Endodermal cell (in vitro differentiated cells): Measurements from ENCODE around the gene P2RX7. TPM values are rescaled to one million over a fixed set of nuclear protein-coding genes. Genes with fewer than 3 reads are reported as not detected.

ENCODE experiments used
- DNase-seq: peaks from one replicate; pipeline ENCODE4 v3.0.0-alpha.2; 2017
- H3K27ac ChIP-seq: 2 replicates; pipeline ENCODE4 v1.5.1; 2013; ENCODE audit warnings: mild to moderate bottlenecking, low read depth, low read length, moderate library complexity
- H3K27me3 ChIP-seq: 2 replicates; pipeline ENCODE4 v1.6.1; 2013; ENCODE audit warnings: mild to moderate bottlenecking, low read length, moderate library complexity; ENCODE audit not compliant: insufficient read depth, control insufficient read depth, poor library complexity, severe bottlenecking
- H3K36me3 ChIP-seq: 2 replicates; pipeline ENCODE4 v1.7.0; 2013; ENCODE audit warnings: mild to moderate bottlenecking, low read length, moderate library complexity; ENCODE audit not compliant: control insufficient read depth, insufficient read depth
- H3K4me1 ChIP-seq: one replicate; pipeline ENCODE4 v1.7.0; 2013; ENCODE audit warnings: low read length; ENCODE audit not compliant: control insufficient read depth, insufficient read depth
- H3K4me3 ChIP-seq: 2 replicates; pipeline ENCODE4 v1.5.1; 2013; ENCODE audit warnings: mild to moderate bottlenecking, low read length, moderate library complexity
- H3K9ac ChIP-seq: 2 replicates; pipeline ENCODE4 v1.6.1; 2013; ENCODE audit warnings: mild to moderate bottlenecking, low read length, moderate library complexity; ENCODE audit not compliant: poor library complexity, severe bottlenecking; ENCODE audit errors: extremely low read depth
- H3K9me3 ChIP-seq: 2 replicates; pipeline ENCODE4 v1.6.1; 2013; ENCODE audit warnings: mild to moderate bottlenecking, low read length, moderate library complexity; ENCODE audit not compliant: control insufficient read depth
- H3K27ac Mint-ChIP-seq: 2 replicates; pipeline ENCODE4 v1.8.0; 2020; ENCODE audit warnings: mixed read lengths
- H3K27me3 Mint-ChIP-seq: 2 replicates; pipeline ENCODE4 v1.8.0; 2021; ENCODE audit warnings: mild to moderate bottlenecking, mixed read lengths; ENCODE audit not compliant: insufficient read depth
- H3K36me3 Mint-ChIP-seq: 2 replicates; pipeline ENCODE4 v1.8.0; 2020; ENCODE audit warnings: low read depth, mixed read lengths
- H3K4me1 Mint-ChIP-seq: 2 replicates; pipeline ENCODE4 v1.8.0; 2020; ENCODE audit warnings: mixed read lengths
- H3K4me3 Mint-ChIP-seq: 2 replicates; pipeline ENCODE4 v1.8.0; 2020; ENCODE audit warnings: mild to moderate bottlenecking, moderate library complexity, mixed read lengths
- H3K9me3 Mint-ChIP-seq: 2 replicates; pipeline ENCODE4 v1.8.0; 2020; ENCODE audit warnings: mild to moderate bottlenecking, mixed read lengths
- CTCF ChIP-seq: fragments of 200-600 bp; sonication (generic); conservative IDR thresholded peaks from 2 replicates; pipeline ENCODE4 v1.5.0; 2021; ENCODE audit warnings: antibody characterized with exemption, mild to moderate bottlenecking
- WGBS, 2 experiments: methylation state at CpG; one replicate each; pipeline versions ENCODE4 v1.1.5 to v1.1.7; 2013; ENCODE audit warnings: missing lambda C conversion rate in 2 of 2, mixed read lengths in 1 of 2; ENCODE audit not compliant: insufficient coverage in 1 of 2, insufficient read length in 1 of 2; 5-methylcytosine and 5-hydroxymethylcytosine counted together
- total RNA-seq, 2 donors: library from RNA; stranded (reverse); fragmentation: NEBNext Ultra II Directional in 1 of 2; extraction: Animal tissue kit (Norgen Biotek cat#: 25700) in 1 of 2; gene quantifications; 2 replicates in 1 of 2; 3 replicates in 1 of 2; pipeline ENCODE4 v1.2.1, GENCODE V29; 2021

Gene P2RX7
- total RNA-seq, 2 donors from 2014 or later, result 0.18 TPM; not detected in 1

GRCh38 chr12:121190523-121191031, 57.9 kb downstream of the P2RX7 start:
- Histone ChIP-seq H3K9me3 (no peaks in the 10 kb centered on the region), H3K27ac (no peak overlapping the region), H3K4me3 (no peak overlapping the region), H3K4me1 (no peaks in the 10 kb centered on the region), H3K27me3 (no peaks in the 10 kb centered on the region), H3K36me3 (no peaks in the 10 kb centered on the region), H3K9ac (no peak overlapping the region)
- H3K4me1 Mint-ChIP-seq, result no peaks in the 10 kb centered on the region
- H3K27me3 Mint-ChIP-seq, result peaks cover 2% of the 10 kb centered on the region
- H3K36me3 Mint-ChIP-seq, result no peaks in the 10 kb centered on the region
- no peak overlapping the region for H3K4me3 Mint-ChIP-seq
- no peaks in the 10 kb centered on the region for H3K9me3 Mint-ChIP-seq
- DNase-seq, result peak; percentile 62
- no peak overlapping the region for H3K27ac Mint-ChIP-seq
- TF ChIP-seq CTCF, result no peak
- 57 to 76% methylated on average over 1 to 2 of the region's 2 CpGs for WGBS, 2 experiments

GRCh38 chr12:121191151-121191550, 58.5 kb downstream of the P2RX7 start:
- H3K36me3 ChIP-seq, result no peaks in the 10 kb centered on the region
- Mint-ChIP-seq H3K27me3 (peaks cover 2% of the 10 kb centered on the region), H3K36me3 (no peaks in the 10 kb centered on the region), H3K27ac (no peak overlapping the region), H3K4me1 (no peaks in the 10 kb centered on the region), H3K9me3 (no peaks in the 10 kb centered on the region), H3K4me3 (no peak overlapping the region)
- H3K27ac ChIP-seq, result no peak overlapping the region
- no peak overlapping the region for H3K4me3 ChIP-seq
- no peaks in the 10 kb centered on the region for H3K4me1 ChIP-seq
- WGBS, 2 experiments, result 88 to 94% methylated on average over 2 to 3 of the region's 3 CpGs
- no peaks in the 10 kb centered on the region for H3K9me3 ChIP-seq
- H3K27me3 ChIP-seq, result no peaks in the 10 kb centered on the region
- H3K9ac ChIP-seq, result no peak overlapping the region
- no peak for DNase-seq
- no peak for TF ChIP-seq CTCF

- Histone ChIP-seq H3K27ac (no peak overlapping the region), H3K27me3 (no peaks in the 10 kb centered on the region), H3K9ac (no peak overlapping the region), H3K9me3 (no peaks in the 10 kb centered on the region), H3K36me3 (no peaks in the 10 kb centered on the region), H3K4me3 (no peak overlapping the region), H3K4me1 (no peaks in the 10 kb centered on the region)
- Mint-ChIP-seq H3K4me1 (no peaks in the 10 kb centered on the region), H3K36me3 (no peaks in the 10 kb centered on the region), H3K9me3 (no peaks in the 10 kb centered on the region), H3K4me3 (no peak overlapping the region), H3K27me3 (no peaks in the 10 kb centered on the region), H3K27ac (no peak overlapping the region)
- no peak for DNase-seq
- no peak for TF ChIP-seq CTCF
- WGBS, 2 experiments, result 50 to 79% methylated on average over 1 to 4 of the region's 6 CpGs
These were observed 64.2 kb downstream of the P2RX7 start for GRCh38 chr12:121196902-121197301.
